WTC11 (cell line): Measurements from ENCODE around the gene GSK3B. TPM values are rescaled to one million over a fixed set of nuclear protein-coding genes. Genes with fewer than 3 reads are reported as not detected.

ENCODE experiments used
- ATAC-seq: fragments of 200-7000 bp; cut with Tn5 transposase; 2 replicates; pipeline ENCODE4 v1.10.0; 2021; ENCODE audit warnings: mild to moderate bottlenecking, moderate library complexity
- CTCF ChIA-PET: fragments of 300-600 bp; sonication (Branson Sonifier 250); formaldehyde crosslinking; loops from one replicate; lab custom pipeline; 2021; ENCODE audit warnings: antibody characterized with exemption; lab: Charles Lee
- POLR2A ChIA-PET: fragments of 350-600 bp; sonication (Branson Sonifier 250); formaldehyde crosslinking; loops from one replicate; lab custom pipeline; 2021; ENCODE audit warnings: antibody characterized with exemption; lab: Charles Lee
- DNase-seq: peaks from one replicate; pipeline ENCODE4 v3.0.0; 2021; ENCODE audit warnings: low spot score
- H3K27ac Mint-ChIP-seq: 2 replicates; pipeline ENCODE4 v1.8.0; 2021; ENCODE audit warnings: mixed read lengths
- H3K27me3 Mint-ChIP-seq: 2 replicates; pipeline ENCODE4 v1.8.0; 2021; ENCODE audit warnings: low read depth, mild to moderate bottlenecking, moderate library complexity, mixed read lengths
- H3K36me3 Mint-ChIP-seq: 2 replicates; pipeline ENCODE4 v1.8.0; 2021; ENCODE audit warnings: mixed read lengths
- H3K4me1 Mint-ChIP-seq: 2 replicates; pipeline ENCODE4 v1.8.0; 2022; ENCODE audit warnings: mixed read lengths
- H3K4me3 Mint-ChIP-seq: 2 replicates; pipeline ENCODE4 v1.8.0; 2021; ENCODE audit warnings: mild to moderate bottlenecking, moderate library complexity, mixed read lengths
- H3K9me3 Mint-ChIP-seq: 2 replicates; pipeline ENCODE4 v1.8.0; 2021; ENCODE audit warnings: mixed read lengths
- ATF6 ChIP-seq: sonication (generic); formaldehyde crosslinking; IDR thresholded peaks from 2 replicates; pipeline ENCODE4 v1.8.1; 2023; ENCODE audit warnings: mild to moderate bottlenecking, missing genetic modification reagents
- E2F4 ChIP-seq: sonication (generic); formaldehyde crosslinking; IDR thresholded peaks from 2 replicates; pipeline ENCODE4 v1.8.1; 2022; ENCODE audit warnings: low read depth, mild to moderate bottlenecking, moderate library complexity, missing genetic modification reagents, borderline replicate concordance
- EMX1 ChIP-seq: fragments of 250-450 bp; sonication (Bioruptor Pico); IDR thresholded peaks from 2 replicates; pipeline ENCODE4 v1.8.0; 2021; ENCODE audit warnings: mild to moderate bottlenecking
- ESRRA ChIP-seq: sonication (generic); formaldehyde crosslinking; IDR thresholded peaks from 2 replicates; pipeline ENCODE4 v1.8.1; 2022; ENCODE audit warnings: mild to moderate bottlenecking, missing genetic modification reagents, borderline replicate concordance
- HMGA2 ChIP-seq: fragments of 250-450 bp; sonication (Bioruptor Pico); IDR thresholded peaks from 2 replicates; pipeline ENCODE4 v1.4.0; 2021; ENCODE audit warnings: mild to moderate bottlenecking, moderate library complexity
- MAX ChIP-seq: sonication (generic); formaldehyde crosslinking; IDR thresholded peaks from 2 replicates; pipeline ENCODE4 v1.8.0; 2022; ENCODE audit warnings: mild to moderate bottlenecking, missing genetic modification reagents
- MYBL2 ChIP-seq: sonication (generic); formaldehyde crosslinking; IDR thresholded peaks from 2 replicates; pipeline ENCODE4 v1.8.1; 2023; ENCODE audit warnings: mild to moderate bottlenecking, moderate library complexity, missing genetic modification reagents
- NFATC4 ChIP-seq: fragments of 250-450 bp; sonication (Bioruptor Pico); IDR thresholded peaks from 2 replicates; pipeline ENCODE4 v1.9.0; 2021; ENCODE audit warnings: mild to moderate bottlenecking
- RELA ChIP-seq: sonication (generic); formaldehyde crosslinking; IDR thresholded peaks from 2 replicates; pipeline ENCODE4 v1.8.1; 2022; ENCODE audit warnings: missing genetic modification reagents, mild to moderate bottlenecking, borderline replicate concordance
- RORB ChIP-seq: fragments of 250-450 bp; sonication (Bioruptor Pico); IDR thresholded peaks from 2 replicates; pipeline ENCODE4 v1.9.0; 2021; ENCODE audit warnings: mild to moderate bottlenecking
- STAT6 ChIP-seq: sonication (generic); formaldehyde crosslinking; conservative IDR thresholded peaks from 2 replicates; pipeline ENCODE4 v1.8.1; 2023; ENCODE audit warnings: mild to moderate bottlenecking, low read depth, missing genetic modification reagents, moderate library complexity
- ZNF532 ChIP-seq: fragments of 250-450 bp; sonication (Bioruptor Pico); IDR thresholded peaks from 2 replicates; pipeline ENCODE4 v1.9.0; 2021; ENCODE audit warnings: mild to moderate bottlenecking, borderline replicate concordance
- ZNF671 ChIP-seq: fragments of 250-450 bp; sonication (Bioruptor Pico); IDR thresholded peaks from 2 replicates; pipeline ENCODE4 v1.8.0; 2021; ENCODE audit warnings: mild to moderate bottlenecking
- total RNA-seq: library from RNA; stranded (reverse); gene quantifications from 3 replicates; pipeline ENCODE4 v1.2.3, GENCODE V29; 2021
- TF ChIP-seq, protein P1 (sequence below): sonication (generic); formaldehyde crosslinking; IDR thresholded peaks from 2 replicates; pipeline ENCODE4 v1.8.1; 2023; ENCODE audit warnings: mild to moderate bottlenecking, missing genetic modification reagents, moderate library complexity
- TF ChIP-seq, protein P2 (sequence below): fragments of 250-450 bp; sonication (Bioruptor Pico); IDR thresholded peaks from 2 replicates; pipeline ENCODE4 v1.9.0; 2021; ENCODE audit warnings: mild to moderate bottlenecking
- TF ChIP-seq, protein P3 (sequence below): fragments of 250-450 bp; sonication (Bioruptor Pico); IDR thresholded peaks from 2 replicates; pipeline ENCODE4 v1.8.0; 2021; ENCODE audit warnings: mild to moderate bottlenecking

GSK3B gene
- total RNA-seq, 1 experiment from 2014 or later = 48.9 TPM

GRCh38 chr3:119927190-119927589, 167.1 kb downstream of the GSK3B start:
- H3K36me3 Mint-ChIP-seq = no peaks in the 10 kb centered on the region
- H3K4me1 Mint-ChIP-seq = no peaks in the 10 kb centered on the region
- TF ChIP-seq ESRRA (no peak), HMGA2 (no peak), E2F4 (no peak), RORB (CRISPR knock-in tag) (no peak), ZNF671 (CRISPR knock-in tag) (no peak), NFATC4 (CRISPR knock-in tag) (no peak), MYBL2 (CRISPR knock-in tag) (no peak), ATF6 (CRISPR knock-in tag) (no peak), EMX1 (no peak), RELA (CRISPR knock-in tag) (no peak), ZNF532 (CRISPR knock-in tag) (no peak), STAT6 (CRISPR knock-in tag) (no peak), MAX (CRISPR knock-in tag) (no peak)
- TF ChIP-seq, protein P1, sequence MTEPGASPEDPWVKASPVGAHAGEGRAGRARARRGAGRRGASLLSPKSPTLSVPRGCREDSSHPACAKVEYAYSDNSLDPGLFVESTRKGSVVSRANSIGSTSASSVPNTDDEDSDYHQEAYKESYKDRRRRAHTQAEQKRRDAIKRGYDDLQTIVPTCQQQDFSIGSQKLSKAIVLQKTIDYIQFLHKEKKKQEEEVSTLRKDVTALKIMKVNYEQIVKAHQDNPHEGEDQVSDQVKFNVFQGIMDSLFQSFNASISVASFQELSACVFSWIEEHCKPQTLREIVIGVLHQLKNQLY (CRISPR knock-in tag) = no peak
- TF ChIP-seq, protein P2, sequence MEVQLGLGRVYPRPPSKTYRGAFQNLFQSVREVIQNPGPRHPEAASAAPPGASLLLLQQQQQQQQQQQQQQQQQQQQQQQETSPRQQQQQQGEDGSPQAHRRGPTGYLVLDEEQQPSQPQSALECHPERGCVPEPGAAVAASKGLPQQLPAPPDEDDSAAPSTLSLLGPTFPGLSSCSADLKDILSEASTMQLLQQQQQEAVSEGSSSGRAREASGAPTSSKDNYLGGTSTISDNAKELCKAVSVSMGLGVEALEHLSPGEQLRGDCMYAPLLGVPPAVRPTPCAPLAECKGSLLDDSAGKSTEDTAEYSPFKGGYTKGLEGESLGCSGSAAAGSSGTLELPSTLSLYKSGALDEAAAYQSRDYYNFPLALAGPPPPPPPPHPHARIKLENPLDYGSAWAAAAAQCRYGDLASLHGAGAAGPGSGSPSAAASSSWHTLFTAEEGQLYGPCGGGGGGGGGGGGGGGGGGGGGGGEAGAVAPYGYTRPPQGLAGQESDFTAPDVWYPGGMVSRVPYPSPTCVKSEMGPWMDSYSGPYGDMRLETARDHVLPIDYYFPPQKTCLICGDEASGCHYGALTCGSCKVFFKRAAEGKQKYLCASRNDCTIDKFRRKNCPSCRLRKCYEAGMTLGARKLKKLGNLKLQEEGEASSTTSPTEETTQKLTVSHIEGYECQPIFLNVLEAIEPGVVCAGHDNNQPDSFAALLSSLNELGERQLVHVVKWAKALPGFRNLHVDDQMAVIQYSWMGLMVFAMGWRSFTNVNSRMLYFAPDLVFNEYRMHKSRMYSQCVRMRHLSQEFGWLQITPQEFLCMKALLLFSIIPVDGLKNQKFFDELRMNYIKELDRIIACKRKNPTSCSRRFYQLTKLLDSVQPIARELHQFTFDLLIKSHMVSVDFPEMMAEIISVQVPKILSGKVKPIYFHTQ (CRISPR knock-in tag) = no peak
- TF ChIP-seq, protein P3, sequence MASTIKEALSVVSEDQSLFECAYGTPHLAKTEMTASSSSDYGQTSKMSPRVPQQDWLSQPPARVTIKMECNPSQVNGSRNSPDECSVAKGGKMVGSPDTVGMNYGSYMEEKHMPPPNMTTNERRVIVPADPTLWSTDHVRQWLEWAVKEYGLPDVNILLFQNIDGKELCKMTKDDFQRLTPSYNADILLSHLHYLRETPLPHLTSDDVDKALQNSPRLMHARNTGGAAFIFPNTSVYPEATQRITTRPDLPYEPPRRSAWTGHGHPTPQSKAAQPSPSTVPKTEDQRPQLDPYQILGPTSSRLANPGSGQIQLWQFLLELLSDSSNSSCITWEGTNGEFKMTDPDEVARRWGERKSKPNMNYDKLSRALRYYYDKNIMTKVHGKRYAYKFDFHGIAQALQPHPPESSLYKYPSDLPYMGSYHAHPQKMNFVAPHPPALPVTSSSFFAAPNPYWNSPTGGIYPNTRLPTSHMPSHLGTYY (CRISPR knock-in tag) = no peak
- TF ChIP-seq, all 79 proteins: peak for 0
- H3K27me3 Mint-ChIP-seq = no peaks in the 10 kb centered on the region
- ChIA-PET POLR2A (no interaction called here), CTCF (no interaction called here)
- ATAC-seq = no peak
- H3K9me3 Mint-ChIP-seq = no peaks in the 10 kb centered on the region
- no peak overlapping the region for H3K4me3 Mint-ChIP-seq
- H3K27ac Mint-ChIP-seq = no peak overlapping the region
- no peak for DNase-seq
